Ramos (cell line): Measurements from ENCODE around the gene LIM2.
"Not testable (repeated sequence)": the region's sequence is repeated elsewhere in the genome, so short reads cannot be mapped to it uniquely, and the experiment has no call there.

Source experiments
- in situ Hi-C: fragments of 300-500 bp; cut with MboI; formaldehyde crosslinking; loops from one replicate; pipeline ENCODE4 v1.14.3; 2022; ENCODE audit warnings: low sequenced_read_pairs; ENCODE audit not compliant: unreplicated experiment

The LIM2 gene

GRCh38 chr19:51387924-51388389 is at the start of gene LIM2:
TSS of gene LIM2 (minus strand) at chr19:51387974. CDS start at chr19:51387443, 531 bp downstream.
- in situ Hi-C loops, result no loop called here

DNA sequence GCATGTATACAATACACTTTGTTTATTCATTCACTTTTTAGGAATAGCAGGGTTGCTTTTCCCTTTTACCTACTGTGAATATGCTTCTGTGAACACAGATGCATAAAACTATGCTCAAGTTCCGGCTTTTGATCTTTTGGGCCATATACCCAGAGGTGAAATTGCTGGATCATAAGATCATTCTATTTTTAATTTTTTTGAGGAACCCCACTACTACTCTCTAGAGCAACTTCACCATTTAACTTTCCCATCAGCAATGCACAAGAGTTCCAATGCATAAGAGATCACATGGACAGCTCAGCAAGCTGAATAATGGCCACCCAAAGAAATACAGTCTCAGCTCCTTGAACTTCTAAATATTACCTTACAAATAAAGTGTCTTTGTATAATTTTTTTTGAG is 46.7 kb upstream of the LIM2 start:
- in situ Hi-C loops, result loop anchor here (25.0 kb wide), 1 partner anchor 272 kb away; no protein-coding TSS in a partner anchor

- in situ Hi-C loops, result loop anchor here (25.0 kb wide), 1 partner anchor 271 kb away; no protein-coding TSS in a partner anchor
Measured at GRCh38 chr19:51433043-51433442, 45.3 kb upstream of the LIM2 start.

DNA sequence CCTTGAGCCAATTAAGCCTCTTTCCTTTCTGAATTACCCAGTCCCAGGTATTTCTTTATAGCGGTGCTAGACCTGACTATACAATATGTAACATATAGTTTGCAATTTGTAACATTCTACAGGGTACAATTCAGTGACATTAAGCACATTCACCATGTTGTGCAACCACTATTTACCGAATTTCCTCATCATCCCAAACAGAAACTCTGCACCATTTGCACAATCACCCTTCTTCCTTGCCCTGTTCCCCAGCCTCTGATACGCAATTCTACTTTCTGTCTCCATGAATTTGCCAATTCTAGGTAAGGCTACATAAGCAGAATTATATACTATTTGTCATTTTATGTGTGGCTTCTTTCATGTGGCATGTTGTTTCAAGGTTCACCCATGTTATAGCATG is 43.4 kb upstream of the LIM2 start:
- in situ Hi-C loops, result loop anchor here (25.0 kb wide), 1 partner anchor 269 kb away; no protein-coding TSS in a partner anchor

DNA sequence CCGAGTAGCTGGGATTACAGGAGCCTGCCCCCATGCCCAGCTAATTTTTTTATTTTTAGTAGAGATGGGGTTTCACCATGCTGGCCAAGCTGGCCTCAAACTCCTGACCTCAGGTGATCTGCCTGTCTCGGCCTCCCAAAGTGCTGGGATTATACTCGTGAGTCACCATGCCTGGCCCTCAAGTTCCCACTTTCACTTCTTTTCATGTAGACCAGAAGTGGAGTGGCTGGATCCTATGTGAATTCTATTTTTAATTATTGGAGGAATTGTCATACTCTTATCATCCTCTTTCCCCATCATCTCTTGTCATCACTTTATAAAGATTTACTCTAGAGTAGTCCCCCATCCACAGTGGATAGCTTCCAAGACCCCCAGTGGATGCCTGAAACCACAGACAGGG is 42.4 kb upstream of the LIM2 start:
- in situ Hi-C loops, result loop anchor here (25.0 kb wide), 1 partner anchor 268 kb away; no protein-coding TSS in a partner anchor

GRCh38 chr19:51427201-51427600 is 39.4 kb upstream of the LIM2 start:
- in situ Hi-C loops, result loop anchor here (25.0 kb wide), 1 partner anchor 265 kb away; no protein-coding TSS in a partner anchor

- in situ Hi-C loops, result no loop called here
Measured at GRCh38 chr19:51422053-51422448, 34.3 kb upstream of the LIM2 start.

- in situ Hi-C loops, result no loop called here
Measured at GRCh38 chr19:51421229-51422052, 33.7 kb upstream of the LIM2 start.

DNA sequence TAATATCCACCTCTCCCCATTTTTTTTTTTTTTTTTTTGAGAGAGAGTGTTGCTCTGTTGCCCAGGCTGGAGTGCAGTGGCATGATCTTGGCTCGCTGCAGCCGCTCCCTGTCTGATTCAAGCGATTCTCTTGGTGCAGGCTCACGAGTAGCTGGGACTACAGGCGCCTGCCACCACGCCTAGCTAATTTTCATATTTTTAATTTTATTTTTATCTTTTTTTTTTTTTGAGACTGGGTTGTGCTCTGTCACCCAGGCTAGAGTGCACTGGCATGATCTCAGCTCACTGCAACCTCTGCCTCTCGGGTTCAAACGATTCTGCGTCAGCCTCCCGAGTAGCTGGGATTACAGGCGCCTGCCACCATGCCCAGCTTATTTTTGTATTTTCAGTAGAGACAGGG is 32.7 kb upstream of the LIM2 start:
- in situ Hi-C loops, result not testable (repeated sequence)

- in situ Hi-C loops, result no loop called here
Measured at GRCh38 chr19:51418707-51419106, 30.9 kb upstream of the LIM2 start.

GRCh38 chr19:51417810-51418157 is 30.0 kb upstream of the LIM2 start:
- in situ Hi-C loops, result no loop called here

DNA sequence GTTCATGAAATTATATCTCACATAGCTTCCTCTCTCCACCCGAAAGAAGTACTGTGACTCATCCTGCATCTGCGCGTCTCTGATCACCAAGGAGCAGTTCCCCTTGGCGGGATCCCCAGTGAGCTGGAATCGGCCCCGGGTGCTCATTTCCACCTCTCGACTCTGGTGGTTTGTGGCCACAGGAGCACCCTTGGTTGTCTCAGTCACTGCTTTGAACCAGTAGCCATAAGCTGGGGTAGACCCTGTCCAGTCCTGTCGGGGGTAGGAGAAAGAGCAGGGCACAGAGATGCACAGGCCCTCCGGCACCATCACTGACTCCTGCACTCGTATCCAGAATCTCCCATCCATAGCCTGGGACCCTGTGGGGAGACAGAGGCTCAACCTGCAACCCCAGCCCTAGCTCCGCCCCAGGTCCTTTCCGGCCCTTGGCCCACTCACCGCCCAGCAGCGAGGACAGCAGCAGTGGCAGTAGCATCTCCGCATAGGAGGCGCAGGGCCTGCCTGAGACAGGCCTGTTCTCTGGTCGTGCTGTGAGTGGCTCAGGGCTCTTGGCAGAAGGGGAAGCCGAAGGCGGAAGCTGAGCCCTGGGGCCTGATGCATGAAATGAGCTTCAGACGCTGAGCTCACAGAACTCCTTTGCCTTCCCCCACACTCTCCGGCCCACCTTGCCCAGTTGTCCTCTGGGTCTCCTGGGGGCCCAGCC is 29.5 kb upstream of the LIM2 start, which contains the start of gene SIGLEC10:
TSS of gene SIGLEC10 (minus strand) at position 536 of the 703 bp plus-strand sequence. CDS start at position 475, 61 bp downstream.
- in situ Hi-C loops, result no loop called here

GRCh38 chr19:51416422-51416821 is 28.6 kb upstream of the LIM2 start:
- in situ Hi-C loops, result not testable (repeated sequence)

GRCh38 chr19:51415187-51415586 is 27.4 kb upstream of the LIM2 start:
- in situ Hi-C loops, result no loop called here

GRCh38 chr19:51410950-51411748 is 23.4 kb upstream of the LIM2 start:
- in situ Hi-C loops, result no loop called here

DNA sequence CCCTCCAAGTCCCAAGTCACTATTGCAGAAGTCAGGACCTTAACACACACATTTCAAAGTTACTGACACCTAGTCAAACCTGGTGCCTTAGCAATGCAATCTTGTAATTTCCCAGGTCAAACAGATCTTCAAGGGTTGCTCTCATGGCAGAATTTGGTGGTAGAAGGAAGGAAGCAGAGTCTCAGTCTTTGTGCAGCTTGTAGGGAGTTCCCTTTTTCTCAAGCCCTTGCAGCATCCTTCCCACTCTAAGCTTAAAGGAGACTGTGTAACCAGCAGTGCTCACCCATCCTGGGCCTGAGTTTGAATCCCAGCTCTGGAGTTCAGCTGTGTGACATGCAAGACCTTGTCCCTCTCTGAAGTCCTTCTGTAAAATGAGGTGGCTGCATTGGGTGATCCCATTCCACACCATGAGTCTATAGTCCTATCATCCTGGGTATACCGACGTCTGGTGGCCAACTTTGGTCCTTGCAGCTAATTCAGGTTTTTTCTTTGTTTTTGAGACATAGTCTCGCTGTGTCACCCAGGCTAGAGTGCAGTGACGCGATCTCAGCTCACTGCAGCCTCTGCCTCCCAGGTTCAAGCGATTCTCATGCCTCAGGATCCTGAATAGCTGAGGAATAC is 19.8 kb upstream of the LIM2 start:
- in situ Hi-C loops, result no loop called here

GRCh38 chr19:51402117-51402516 is 14.3 kb upstream of the LIM2 start:
- in situ Hi-C loops, result no loop called here

DNA sequence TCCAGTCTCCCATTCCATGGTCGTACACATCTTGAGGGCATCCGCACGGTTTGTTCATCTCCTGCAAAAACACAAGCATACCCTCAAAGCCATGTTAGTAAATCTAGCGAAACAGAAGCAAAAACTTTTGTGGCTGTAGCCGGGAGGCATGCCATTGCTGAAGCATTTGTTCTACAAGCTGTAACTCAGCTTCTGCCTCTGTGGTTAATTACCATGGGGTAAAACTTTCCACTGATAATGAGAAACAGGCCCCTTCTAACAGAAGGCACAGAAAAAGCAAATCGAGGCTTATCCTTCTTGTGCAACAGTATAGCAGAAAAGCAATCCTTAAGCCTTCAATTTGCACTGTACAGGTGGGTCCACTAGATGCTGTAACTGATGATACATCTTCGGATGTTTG is 12.2 kb upstream of the LIM2 start:
- in situ Hi-C loops, result not testable (repeated sequence)

DNA sequence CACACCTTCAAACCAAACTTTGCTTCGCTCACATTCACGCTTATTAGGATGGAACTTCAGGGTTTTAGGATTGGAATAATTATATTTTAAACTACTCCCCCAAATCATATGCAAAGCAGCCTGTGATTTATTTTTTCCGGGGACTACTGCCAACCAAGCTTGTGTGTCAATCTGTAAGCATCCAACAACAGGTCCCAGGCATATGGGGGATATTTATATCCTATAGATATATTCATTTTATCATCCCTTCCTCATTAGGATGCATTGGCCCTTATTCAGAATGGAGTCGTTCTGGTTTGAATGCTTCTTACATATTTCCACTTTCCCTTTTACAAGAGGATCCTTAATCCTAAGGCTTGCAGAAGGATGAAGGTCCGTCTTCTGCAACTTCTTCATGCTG is 11.5 kb upstream of the LIM2 start:
- in situ Hi-C loops, result no loop called here
